Cardiac fibroblast (primary cell): Measurements from ENCODE around the gene MICAL2.

ENCODE experiments used
- DNase-seq, 2 donors: peaks; one replicate each; pipeline versions ENCODE4 v3.0.0 to v3.0.0-alpha.2; 2010; ENCODE audit warnings: low read depth in 2 of 2
- H3K4me3 ChIP-seq, 2 donors: replicated peaks in 1 of 2; 1 replicate in 1 of 2; 2 replicates in 1 of 2; pipeline ENCODE4 v1.5.1; 2011; ENCODE audit warnings: low read depth in 2 of 2, low read length in 2 of 2, mild to moderate bottlenecking in 2 of 2, moderate library complexity in 1 of 2
- TF ChIP-seq, protein P1 (sequence below): IDR thresholded peaks from one replicate; pipeline ENCODE4 v1.5.1; 2011; ENCODE audit warnings: low read depth, mild to moderate bottlenecking, low read length, inconsistent platforms

Gene MICAL2

DNA sequence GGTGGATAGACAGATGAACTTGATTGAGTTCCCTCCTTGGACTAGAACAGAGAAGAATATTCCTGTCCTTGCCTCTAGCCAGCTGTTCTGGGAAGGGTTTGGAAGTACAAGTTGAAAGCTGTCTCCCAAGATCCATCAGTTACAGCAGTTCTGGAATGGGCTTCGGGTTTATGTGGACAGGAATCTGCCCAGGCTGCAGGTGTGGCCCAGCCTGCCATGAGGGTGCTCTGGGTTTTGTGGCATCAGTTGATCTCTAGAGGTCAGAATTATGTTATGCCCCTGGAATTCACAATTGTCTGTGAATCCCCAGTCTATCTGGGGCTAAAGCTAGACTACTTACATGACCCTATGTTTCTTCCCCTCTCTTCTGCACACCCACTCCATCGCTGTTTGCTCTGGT, 4.9 kb upstream of the MICAL2 start:
- TF ChIP-seq, protein P1, sequence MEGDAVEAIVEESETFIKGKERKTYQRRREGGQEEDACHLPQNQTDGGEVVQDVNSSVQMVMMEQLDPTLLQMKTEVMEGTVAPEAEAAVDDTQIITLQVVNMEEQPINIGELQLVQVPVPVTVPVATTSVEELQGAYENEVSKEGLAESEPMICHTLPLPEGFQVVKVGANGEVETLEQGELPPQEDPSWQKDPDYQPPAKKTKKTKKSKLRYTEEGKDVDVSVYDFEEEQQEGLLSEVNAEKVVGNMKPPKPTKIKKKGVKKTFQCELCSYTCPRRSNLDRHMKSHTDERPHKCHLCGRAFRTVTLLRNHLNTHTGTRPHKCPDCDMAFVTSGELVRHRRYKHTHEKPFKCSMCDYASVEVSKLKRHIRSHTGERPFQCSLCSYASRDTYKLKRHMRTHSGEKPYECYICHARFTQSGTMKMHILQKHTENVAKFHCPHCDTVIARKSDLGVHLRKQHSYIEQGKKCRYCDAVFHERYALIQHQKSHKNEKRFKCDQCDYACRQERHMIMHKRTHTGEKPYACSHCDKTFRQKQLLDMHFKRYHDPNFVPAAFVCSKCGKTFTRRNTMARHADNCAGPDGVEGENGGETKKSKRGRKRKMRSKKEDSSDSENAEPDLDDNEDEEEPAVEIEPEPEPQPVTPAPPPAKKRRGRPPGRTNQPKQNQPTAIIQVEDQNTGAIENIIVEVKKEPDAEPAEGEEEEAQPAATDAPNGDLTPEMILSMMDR, result no peak
- DNase-seq, result no peak
- H3K4me3 ChIP-seq, result no peak overlapping the region

DNA sequence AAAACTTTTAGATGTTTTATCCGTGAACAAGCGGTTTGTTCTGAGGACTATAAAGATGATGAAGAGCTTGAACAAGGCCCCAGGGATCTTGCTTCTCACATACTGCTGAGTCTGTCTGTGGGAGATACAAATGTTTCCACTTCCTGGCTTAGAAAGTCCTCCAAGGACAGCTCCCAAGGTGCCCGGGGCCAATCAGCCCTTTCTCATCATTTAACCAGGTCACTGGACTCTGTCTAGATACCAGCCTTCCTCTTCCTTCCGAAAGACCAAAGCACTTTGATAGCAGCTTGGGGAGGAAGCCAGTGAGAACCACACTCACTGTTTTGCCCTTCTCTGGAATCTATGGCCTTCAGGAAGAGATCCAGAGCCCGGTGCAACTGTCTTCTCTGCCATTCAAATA, 4.3 kb upstream of the MICAL2 start:
- no peak for DNase-seq
- TF ChIP-seq, protein P1, result no peak
- H3K4me3 ChIP-seq, result no peak overlapping the region

DNA sequence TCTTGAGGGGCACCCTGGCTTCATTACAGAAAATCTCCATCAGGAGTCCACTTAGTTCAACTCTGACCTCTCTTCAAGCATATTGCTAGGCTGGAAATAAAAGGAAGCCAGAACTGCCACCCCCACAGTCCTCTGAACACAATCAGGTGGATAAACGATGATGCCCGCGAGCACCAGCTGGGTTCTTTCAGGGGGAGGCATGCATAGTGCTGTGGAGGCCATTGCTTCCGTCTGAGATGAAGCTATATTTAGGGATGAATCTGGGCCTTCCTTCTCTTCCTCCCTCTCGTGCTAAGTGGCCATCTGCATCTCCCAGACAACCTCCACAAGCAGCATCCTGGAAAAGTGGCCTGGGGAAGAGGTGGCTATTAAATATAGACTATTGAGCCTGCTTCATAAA, 3.9 kb upstream of the MICAL2 start:
- DNase-seq, result no peak
- no peak overlapping the region for H3K4me3 ChIP-seq
- TF ChIP-seq, protein P1, result no peak

DNA sequence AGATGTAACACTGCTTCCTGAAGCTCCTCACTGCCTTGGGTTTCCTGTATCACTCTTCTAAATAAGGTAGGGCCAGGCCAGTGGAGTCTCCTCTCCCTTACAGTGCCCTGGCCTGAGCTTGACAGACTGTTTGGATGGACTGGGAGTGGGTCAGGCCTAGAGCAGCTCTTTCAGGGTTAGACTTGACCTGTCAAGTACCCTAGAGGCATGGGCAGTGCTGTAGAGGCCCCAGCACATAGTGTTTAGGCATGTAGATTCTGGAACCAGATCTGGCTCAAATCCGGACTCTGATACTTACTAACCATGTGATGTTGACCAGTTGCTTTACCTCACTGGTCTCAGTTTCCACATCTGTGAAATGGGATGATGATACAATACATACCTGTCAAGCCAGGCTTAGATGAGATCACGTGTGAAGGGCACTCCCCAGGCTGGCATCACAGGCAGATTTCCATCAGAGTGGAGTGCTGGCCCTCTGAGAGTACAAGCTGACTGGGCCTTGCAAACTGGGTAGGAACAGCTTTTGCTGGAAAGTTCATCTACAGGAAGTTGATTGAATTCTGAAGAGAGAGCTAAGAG, 1.4 kb upstream of the MICAL2 start:
- DNase-seq, result no peak
- TF ChIP-seq, protein P1, result no peak
- H3K4me3 ChIP-seq, result no peak overlapping the region

DNA sequence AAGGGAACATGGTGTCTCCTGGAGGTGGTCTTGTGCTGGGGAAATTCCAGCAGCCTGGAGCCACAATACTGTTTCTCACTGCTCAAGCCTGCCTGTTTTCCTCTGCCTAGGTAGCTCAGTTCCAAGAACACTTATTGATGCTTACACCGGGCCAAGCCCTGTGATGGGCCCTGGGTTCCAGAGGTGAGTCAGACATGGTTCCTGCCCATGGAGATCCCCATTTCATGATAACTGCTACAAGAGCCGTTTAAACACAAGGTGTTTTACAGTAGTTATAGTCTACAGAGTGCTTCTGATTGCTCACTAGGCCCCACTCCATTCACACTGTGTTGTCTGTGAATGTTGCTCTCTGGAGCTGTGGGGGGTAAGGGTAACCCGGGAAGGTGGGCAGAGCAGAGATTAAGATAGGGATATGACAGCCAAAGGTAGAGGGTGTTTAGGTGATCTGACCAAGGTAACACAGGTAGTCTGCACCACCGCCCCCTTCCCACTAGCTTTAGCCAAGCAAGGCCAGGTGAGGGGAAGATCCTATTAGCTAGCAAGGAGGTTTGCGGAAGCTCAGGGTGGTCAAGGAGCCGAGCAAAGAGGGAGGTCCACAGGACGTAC, 696 bp upstream of the MICAL2 start:
- TF ChIP-seq, protein P1, result no peak
- DNase-seq, result no peak
- H3K4me3 ChIP-seq, result peak overlapping the region; percentile 53 to 94

DNA sequence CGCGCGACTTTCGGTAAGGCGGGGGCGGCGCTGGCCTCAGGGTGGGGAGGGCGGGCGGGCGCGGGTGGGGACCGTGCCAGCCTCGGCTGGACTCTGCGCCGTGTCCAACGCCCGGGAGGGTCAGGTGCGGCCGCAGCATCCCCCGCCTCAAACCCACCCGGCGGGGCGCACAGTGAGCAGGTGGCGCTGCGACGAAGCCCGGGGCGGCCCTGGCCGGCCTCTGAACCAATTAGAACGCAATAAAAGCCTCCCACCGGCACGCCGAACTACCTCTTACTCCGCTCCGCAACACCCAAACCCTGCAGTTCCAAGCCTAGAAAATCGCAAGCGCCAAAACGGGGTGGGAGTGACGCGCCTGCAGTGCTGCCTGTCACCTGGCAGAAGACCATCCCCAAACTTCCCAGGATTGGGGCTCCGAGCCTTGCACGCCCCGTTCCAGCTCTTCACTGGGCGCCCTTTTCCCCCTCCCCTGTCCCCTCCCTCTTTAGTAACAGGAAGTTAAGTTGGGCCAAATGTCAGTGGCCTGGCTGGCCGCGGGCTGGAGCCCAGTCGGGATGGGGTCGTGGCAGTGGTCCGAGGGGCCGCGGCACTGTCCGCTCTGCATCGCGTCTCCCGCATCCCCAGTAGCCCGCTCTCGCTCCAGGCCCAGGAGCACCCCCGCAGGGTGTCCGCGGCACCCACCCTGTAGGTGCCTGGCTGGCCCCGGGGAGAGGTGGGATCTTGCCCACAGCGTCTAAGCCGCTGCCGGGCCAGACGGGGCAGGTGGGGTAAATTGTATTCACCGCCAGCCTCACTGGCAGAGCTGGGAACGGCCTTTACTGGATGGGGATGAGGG, 541 bp downstream of the MICAL2 start:
- TF ChIP-seq, protein P1, result no peak
- DNase-seq, result peak; percentile 36 to 44

More for the DNA sequence above, 541 bp downstream of the MICAL2 start:
- peak overlapping the region; percentile 94 to 95 for H3K4me3 ChIP-seq
